HepG2 (cell line): Measurements from ENCODE around the gene STARD13. TPM values are rescaled to one million over a fixed set of nuclear protein-coding genes. Genes with fewer than 3 reads are reported as not detected.
A peak's percentile ranks its signal among the peaks of the same experiment; 100 is the strongest.

Experiments used
- ATAC-seq: fragments of 200-7000 bp; cut with Tn5 transposase; 3 replicates; pipeline ENCODE4 v1.9.1; 2020; ENCODE audit warnings: mild to moderate bottlenecking, moderate library complexity
- BruUV-seq: library from RNA; stranded (reverse); fragments of 400-500 nt; replicated peaks from 2 replicates; lab custom pipeline; 2021; lab: Mats Ljungman, UMichigan
- CTCF ChIA-PET: fragments of 300-600 bp; formaldehyde crosslinking; extraction: SDS; loops from one replicate; lab custom pipeline; 2021; ENCODE audit warnings: low total read pairs, inconsistent platforms, low intra/inter-chr PET ratio; lab: Yijun Ruan, JAX
- POLR2A ChIA-PET: fragments of 350-600 bp; sonication (Branson Sonifier 250); formaldehyde crosslinking; loops from one replicate; lab custom pipeline; 2020; ENCODE audit warnings: antibody characterized with exemption, inconsistent platforms; lab: Yijun Ruan, JAX
- DNase-seq: peaks from one replicate; pipeline ENCODE4 v3.0.0-alpha.2; 2015; ENCODE audit warnings: low spot score
- FAIRE-seq: peaks from 3 replicates; lab custom pipeline; 2011; peaks lifted over from hg19 to GRCh38; lab: Jason Lieb, UNC
- H2AFZ ChIP-seq: one replicate; pipeline ENCODE4 v1.6.1; 2011; ENCODE audit warnings: low read length, inconsistent platforms
- H3K27ac ChIP-seq: fragments of 300-600 bp; 3 replicates; pipeline ENCODE4 v1.8.0; 2011; ENCODE audit warnings: mixed run types, mild to moderate bottlenecking, mixed read lengths, low read length, inconsistent platforms; ENCODE audit not compliant: insufficient read depth; ENCODE audit errors: extremely low read length
- H3K27me3 ChIP-seq, 2 experiments: fragments of 200-600 bp in 1 of 2; 2 replicates in 1 of 2; 3 replicates in 1 of 2; pipeline versions ENCODE4 v1.6.0 to v1.8.0; 2011; ENCODE audit warnings: low read length in 2 of 2, mild to moderate bottlenecking in 2 of 2, moderate library complexity in 2 of 2, inconsistent platforms in 1 of 2; ENCODE audit not compliant: insufficient read depth in 2 of 2, control insufficient read depth in 1 of 2
- H3K36me3 ChIP-seq, 2 experiments: fragments of 200-600 bp in 1 of 2; replicated peaks in 1 of 2; 2 replicates in 1 of 2; 3 replicates in 1 of 2; pipeline versions ENCODE4 v1.5.1 to v1.8.0; 2011; ENCODE audit warnings: low read length in 2 of 2, inconsistent platforms in 1 of 2; ENCODE audit not compliant: insufficient read depth in 2 of 2, control insufficient read depth in 1 of 2
- H3K4me1 ChIP-seq: 2 replicates; pipeline ENCODE4 v1.5.1; 2012; ENCODE audit warnings: low read length, inconsistent platforms; ENCODE audit not compliant: insufficient read depth
- H3K4me2 ChIP-seq: 2 replicates; pipeline ENCODE4 v1.6.0; 2011; ENCODE audit warnings: low read depth, low read length, inconsistent platforms
- H3K4me3 ChIP-seq, 3 experiments: fragments of 200-600 bp in 1 of 3; sonication (generic), shearing (Covaris generic) in 1 of 3; replicated peaks in 1 of 3; 2 replicates each; pipeline ENCODE4 v1.5.1; 2011 to 2016; ENCODE audit warnings: low read length in 3 of 3, inconsistent platforms in 2 of 3, low read depth in 2 of 3, mild to moderate bottlenecking in 2 of 3, control low read depth in 1 of 3, mixed read lengths in 1 of 3; ENCODE audit not compliant: insufficient read depth in 1 of 3
- H3K79me2 ChIP-seq: one replicate; pipeline ENCODE4 v1.6.1; 2011; ENCODE audit warnings: low read length, inconsistent platforms; ENCODE audit not compliant: insufficient read depth
- H3K9ac ChIP-seq: 2 replicates; pipeline ENCODE4 v1.6.0; 2011; ENCODE audit warnings: mild to moderate bottlenecking, low read depth, low read length, inconsistent platforms; ENCODE audit not compliant: insufficient read depth
- H3K9me3 ChIP-seq: 2 replicates; pipeline ENCODE4 v1.5.1; 2012; ENCODE audit warnings: mild to moderate bottlenecking, low read length
- H4K20me1 ChIP-seq: 2 replicates; pipeline ENCODE4 v1.6.0; 2011; ENCODE audit warnings: inconsistent platforms, mild to moderate bottlenecking, low read length, moderate library complexity; ENCODE audit not compliant: insufficient read depth
- AGO2 ChIP-seq: fragments of 200-400 bp; formaldehyde crosslinking; optimal IDR thresholded peaks from 2 replicates; pipeline ENCODE3; 2017; ENCODE audit warnings: mild to moderate bottlenecking, low read depth, low read length, moderate library complexity
- ETS1 ChIP-seq: sonication (generic); formaldehyde crosslinking; IDR thresholded peaks from 2 replicates; pipeline ENCODE4 v1.4.0; 2020; ENCODE audit warnings: missing genetic modification reagents
- MAFF ChIP-seq: IDR thresholded peaks from 2 replicates; pipeline ENCODE4 v1.6.1; 2011; ENCODE audit warnings: low read depth, low read length, improper control_type of control experiment
- MAFK ChIP-seq, 2 experiments: IDR thresholded peaks in 1 of 2; conservative IDR thresholded peaks in 1 of 2; 2 replicates each; pipeline ENCODE4 v1.6.1; 2011; ENCODE audit warnings: improper control_type of control experiment in 2 of 2, low read length in 2 of 2
- MAX ChIP-seq: IDR thresholded peaks from 2 replicates; pipeline ENCODE4 v1.6.1; 2012; ENCODE audit warnings: inconsistent platforms
- MIER2 ChIP-seq: IDR thresholded peaks from 2 replicates; pipeline ENCODE4 v1.6.1; 2016; ENCODE audit warnings: missing biosample characterization, missing genetic modification reagents
- RAD51 ChIP-seq: fragments of 450-650 bp; IDR thresholded peaks from 2 replicates; pipeline ENCODE4 v1.6.1; 2016; ENCODE audit warnings: borderline replicate concordance
- RBM22 ChIP-seq: fragments of 200-400 bp; formaldehyde crosslinking; optimal IDR thresholded peaks from 2 replicates; pipeline ENCODE3; 2017; ENCODE audit warnings: mild to moderate bottlenecking, low read length, moderate library complexity
- REL ChIP-seq: sonication (generic); formaldehyde crosslinking; conservative IDR thresholded peaks from 2 replicates; pipeline ENCODE4 v1.8.0; 2022; ENCODE audit warnings: mild to moderate bottlenecking, missing genetic modification reagents, moderate library complexity
- SMC3 ChIP-seq: IDR thresholded peaks from 2 replicates; pipeline ENCODE4 v1.6.1; 2011; ENCODE audit warnings: low read length, improper control_type of control experiment
- STAT5B ChIP-seq: sonication (generic); formaldehyde crosslinking; IDR thresholded peaks from 2 replicates; pipeline ENCODE4 v1.4.0; 2020; ENCODE audit warnings: missing genetic modification reagents
- ZMAT5 ChIP-seq: sonication (generic); formaldehyde crosslinking; IDR thresholded peaks from 2 replicates; pipeline ENCODE4 v1.5.0; 2020; ENCODE audit warnings: mild to moderate bottlenecking, low read depth, missing genetic modification reagents, borderline replicate concordance
- ZNF235 ChIP-seq: sonication (generic); formaldehyde crosslinking; IDR thresholded peaks from 2 replicates; pipeline ENCODE4 v1.8.1; 2023; ENCODE audit warnings: mild to moderate bottlenecking, missing genetic modification reagents, borderline replicate concordance
- ZNF709 ChIP-seq: sonication (generic); formaldehyde crosslinking; IDR thresholded peaks from 2 replicates; pipeline ENCODE4 v1.5.0; 2020; ENCODE audit warnings: mild to moderate bottlenecking, missing genetic modification reagents
- ZNF737 ChIP-seq: sonication (generic); formaldehyde crosslinking; IDR thresholded peaks from 2 replicates; pipeline ENCODE4 v1.5.0; 2020; ENCODE audit warnings: missing genetic modification reagents, mild to moderate bottlenecking, borderline replicate concordance
- WGBS: methylation state at CpG from one replicate; pipeline ENCODE4 v1.1.6; 2017; ENCODE audit warnings: low lambda C conversion rate; 5-methylcytosine and 5-hydroxymethylcytosine counted together
- in situ Hi-C: cut with HindIII; loops from 2 replicates; pipeline ENCODE4 v1.10.0; 2017; ENCODE audit warnings: low pct_unique_long_range_greater_than_20kb; ENCODE audit not compliant: extremely low pct_ligation_motif_present
- intact Hi-C: fragments of 100-400 bp; cut with micrococcal nuclease; formaldehyde crosslinking; loops from one replicate; pipeline ENCODE4 v1.10.0; 2022; ENCODE audit not compliant: unreplicated experiment
- polyA plus RNA-seq, 8 experiments: library from polyadenylated mRNA; depleted of rRNA in 3 of 8; stranded (reverse) in 7 of 8; unstranded in 1 of 8; fragments of >200 nt; fragmentation: Illumina TruSeq in 4 of 8; extraction: Trizol in 4 of 8; gene quantifications; 2 replicates each; pipeline versions ENCODE4 v1.2.1 to v1.2.3, GENCODE V29; 2011 to 2016; ENCODE audit warnings: low read depth in 4 of 8, missing spikeins in 1 of 8, mixed read lengths in 1 of 8; ENCODE audit not compliant: insufficient read depth in 1 of 8
- total RNA-seq, 5 experiments: library from RNA; depleted of rRNA; stranded (reverse); fragments of >200 nt; fragmentation: Illumina TruSeq; extraction: Trizol; gene quantifications; 2 replicates each; pipeline ENCODE4 v1.2.3, GENCODE V29; 2016; ENCODE audit warnings: low read depth in 1 of 5

Gene STARD13
- total and polyA plus RNA-seq, 2 of the 13 experiments (the other 11 are each of a cell fraction or from before 2014, with no cell fraction given) = 12.8 to 14.3 TPM

GRCh38 chr13:33265133-33265532 lies 20.4 kb downstream of the STARD13 start:
- H3K79me2 ChIP-seq = peaks cover 76% of the 10 kb centered on the region
- H3K9ac ChIP-seq = no peak overlapping the region
- no peak for FAIRE-seq
- in situ Hi-C loops (no loop called here), intact Hi-C loops (loop anchor here (10.0 kb wide), 1 partner anchor 180 kb away; no protein-coding TSS in a partner anchor)
- no peak for DNase-seq
- H3K4me3 ChIP-seq = no peak overlapping the region
- no peaks in the 10 kb centered on the region for H3K9me3 ChIP-seq
- H3K4me1 ChIP-seq = peaks cover 87% of the 10 kb centered on the region
- no peaks in the 10 kb centered on the region for H3K27me3 ChIP-seq
- ChIA-PET CTCF (no interaction called here), POLR2A (interaction anchor here (2.1 kb wide), 1 partner anchor 20 kb away, joined by 5 read pairs; the partner anchor contains the start of gene STARD13)
- no TSS peak for BruUV-seq
- peaks cover 3 to 29% of the 10 kb centered on the region in 2 experiments; a peak in 4 of 5 replicates for H3K36me3 ChIP-seq
- no peak overlapping the region for H3K4me2 ChIP-seq
- no peak overlapping the region for H2AFZ ChIP-seq
- no peak for ATAC-seq
- no peak overlapping the region for H3K27ac ChIP-seq
- TF ChIP-seq AGO2 (no peak), ZNF737 (no peak)
- H4K20me1 ChIP-seq = no peaks in the 10 kb centered on the region

DNA sequence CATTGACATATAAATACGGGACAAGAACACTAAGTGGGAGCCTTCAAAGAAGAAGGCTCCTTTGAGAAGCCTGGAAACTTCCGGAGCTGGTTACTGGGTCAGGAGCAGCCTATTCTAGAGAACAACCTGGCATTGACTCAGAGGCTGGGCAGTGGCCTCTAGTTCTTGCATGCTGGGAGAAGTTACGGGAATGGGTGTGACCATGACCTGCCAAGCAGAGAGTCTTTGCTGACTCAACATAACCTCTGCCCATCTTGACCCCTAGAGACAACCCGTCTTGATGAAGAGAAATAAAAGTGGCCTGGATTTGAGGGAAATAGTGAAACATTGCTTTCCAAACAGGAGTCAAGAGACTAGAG lies 21.0 kb downstream of the STARD13 start:
- Histone ChIP-seq H3K27me3 (no peaks in the 10 kb centered on the region), H3K4me1 (peaks cover 91% of the 10 kb centered on the region), H3K9ac (no peak overlapping the region)
- BruUV-seq = no TSS peak
- CTCF ChIA-PET = no interaction called here
- FAIRE-seq = no peak
- TF ChIP-seq ETS1 = no peak
- no peak for TF ChIP-seq SMC3
- TF ChIP-seq REL (CRISPR knock-in tag) = no peak
- TF ChIP-seq ZNF709 (CRISPR knock-in tag) = no peak
- peak; percentile 64 to 85 for TF ChIP-seq MAFK (conservative IDR thresholded peaks at IDR 0.05 in 1 of 2, IDR thresholded peaks at IDR 0.05 in 1 of 2; ENCODE audit: low read length in 2 of 2)
- TF ChIP-seq MAFF = peak; percentile 62
- TF ChIP-seq RBM22 = peak; percentile 2
- TF ChIP-seq MAX = no peak
- no peak for TF ChIP-seq ZMAT5 (CRISPR knock-in tag)
- TF ChIP-seq RAD51 = no peak
- no peak for TF ChIP-seq ZNF235 (CRISPR knock-in tag)
- TF ChIP-seq STAT5B (CRISPR knock-in tag) = no peak
- no peak for TF ChIP-seq MIER2 (CRISPR knock-in tag)
- TF ChIP-seq, all 625 proteins: peak for 3
- no peak overlapping the region for H2AFZ ChIP-seq
- peak overlapping the region; percentile 1 for H3K27ac ChIP-seq
- DNase-seq (no peak), ATAC-seq (no peak)
- H3K36me3 ChIP-seq = peaks cover 3 to 29% of the 10 kb centered on the region in 2 experiments; a peak in 4 of 5 replicates
- intact Hi-C loops (loop anchor here (10.0 kb wide), 1 partner anchor 180 kb away; no protein-coding TSS in a partner anchor), in situ Hi-C loops (no loop called here)
- POLR2A ChIA-PET = interaction anchor here (2.1 kb wide), 1 partner anchor 21 kb away, joined by 5 read pairs; the partner anchor contains the start of gene STARD13
- WGBS = 95% methylated on average over 4 of the region's 4 CpGs
- no peaks in the 10 kb centered on the region for H4K20me1 ChIP-seq
- no peaks in the 10 kb centered on the region for H3K9me3 ChIP-seq
- H3K79me2 ChIP-seq = peaks cover 72% of the 10 kb centered on the region
- H3K4me3 ChIP-seq = no peak overlapping the region
- H3K4me2 ChIP-seq = no peak overlapping the region
